Upper lobe of left lung (tissue), 4 donors: ENCODE data around the gene RNU1-1.
"Not testable (repeated sequence)": the region's sequence is repeated elsewhere in the genome, so short reads cannot be mapped to it uniquely, and the experiment has no call there.

ENCODE experiments used
- EP300 ChIP-seq, 4 donors: sonication (generic); formaldehyde crosslinking; IDR thresholded peaks; one replicate each; pipeline ENCODE4 v1.5.1; 2017; ENCODE audit warnings: antibody characterized with exemption in 4 of 4, control low read depth in 2 of 4
- POLR2A ChIP-seq, 4 donors: fragments of 450-650 bp; IDR thresholded peaks; one replicate each; pipeline ENCODE4 v1.5.1; 2016 to 2017; ENCODE audit warnings: antibody characterized with exemption in 4 of 4, mild to moderate bottlenecking in 2 of 4
- POLR2AphosphoS5 ChIP-seq, 2 donors: sonication (generic); formaldehyde crosslinking; IDR thresholded peaks; one replicate each; pipeline ENCODE4 v1.5.1; 2017; ENCODE audit warnings: antibody characterized with exemption in 2 of 2
- TF ChIP-seq, protein P1 (sequence below), 6 experiments: fragments of 450-650 bp in 4 of 6; fragments of 200-600 bp in 2 of 6; sonication (generic) in 2 of 6; IDR thresholded peaks; one replicate each; pipeline ENCODE4 v1.5.1; 2016 to 2019; ENCODE audit warnings: antibody characterized with exemption in 6 of 6

DNA sequence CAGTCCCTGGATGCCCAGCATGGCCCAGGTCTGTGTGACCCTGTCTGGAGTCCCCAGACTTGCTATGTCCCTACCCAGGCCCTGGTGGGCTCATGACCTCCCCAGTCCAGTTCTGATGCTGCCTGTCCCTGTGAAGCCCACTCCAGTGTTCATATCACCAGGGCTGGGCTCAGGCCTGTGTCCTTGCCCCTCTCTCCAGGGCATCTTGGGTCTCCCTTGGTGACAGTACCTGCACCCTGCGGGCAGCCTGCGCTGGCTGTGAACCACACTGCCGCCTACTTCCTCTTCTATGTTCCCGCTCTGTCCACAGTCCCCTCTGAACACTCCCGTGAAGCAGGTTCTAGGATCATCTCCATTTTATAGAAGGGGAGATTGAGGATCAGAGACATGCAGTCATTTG lies 13.1 kb downstream of the RNU1-1 start:
- TF ChIP-seq, protein P1, sequence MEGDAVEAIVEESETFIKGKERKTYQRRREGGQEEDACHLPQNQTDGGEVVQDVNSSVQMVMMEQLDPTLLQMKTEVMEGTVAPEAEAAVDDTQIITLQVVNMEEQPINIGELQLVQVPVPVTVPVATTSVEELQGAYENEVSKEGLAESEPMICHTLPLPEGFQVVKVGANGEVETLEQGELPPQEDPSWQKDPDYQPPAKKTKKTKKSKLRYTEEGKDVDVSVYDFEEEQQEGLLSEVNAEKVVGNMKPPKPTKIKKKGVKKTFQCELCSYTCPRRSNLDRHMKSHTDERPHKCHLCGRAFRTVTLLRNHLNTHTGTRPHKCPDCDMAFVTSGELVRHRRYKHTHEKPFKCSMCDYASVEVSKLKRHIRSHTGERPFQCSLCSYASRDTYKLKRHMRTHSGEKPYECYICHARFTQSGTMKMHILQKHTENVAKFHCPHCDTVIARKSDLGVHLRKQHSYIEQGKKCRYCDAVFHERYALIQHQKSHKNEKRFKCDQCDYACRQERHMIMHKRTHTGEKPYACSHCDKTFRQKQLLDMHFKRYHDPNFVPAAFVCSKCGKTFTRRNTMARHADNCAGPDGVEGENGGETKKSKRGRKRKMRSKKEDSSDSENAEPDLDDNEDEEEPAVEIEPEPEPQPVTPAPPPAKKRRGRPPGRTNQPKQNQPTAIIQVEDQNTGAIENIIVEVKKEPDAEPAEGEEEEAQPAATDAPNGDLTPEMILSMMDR (IDR thresholded peaks at IDR 0.05), result not testable (repeated sequence)
- TF ChIP-seq POLR2A, EP300, POLR2AphosphoS5 (IDR thresholded peaks at IDR 0.05): not testable (repeated sequence)
